ENCODE results near the gene ALDH8A1. TPM values are rescaled to one million over a fixed set of nuclear protein-coding genes. Genes with fewer than 3 reads are reported as not detected.

Gene ALDH8A1
- total RNA-seq = 0.14 and 0.27 TPM in 2 replicates

GRCh38 chr6:134949927-134950326 lies at the start of gene ALDH8A1:
TSS of gene ALDH8A1 (minus strand) at chr6:134950101. CDS start at chr6:134950053, 48 bp downstream.

Other genes starting within 250 kb of the ALDH8A1 start
- 157 and 164 TPM in 2 replicates for gene HBS1L, start 104.7 kb upstream of the ALDH8A1 start, total RNA-seq
- 0.14 and 0.27 TPM in 2 replicates for gene MYB, start 231.2 kb upstream of the ALDH8A1 start, total RNA-seq